Measurements from ENCODE around the gene KCNH4. TPM values are rescaled to one million over a fixed set of nuclear protein-coding genes. Genes with fewer than 3 reads are reported as not detected.
A peak's percentile ranks its signal among the peaks of the same experiment; 100 is the strongest.

Gene KCNH4
- total RNA-seq, 1 experiment from 2014 or later: 0.28 TPM

DNA sequence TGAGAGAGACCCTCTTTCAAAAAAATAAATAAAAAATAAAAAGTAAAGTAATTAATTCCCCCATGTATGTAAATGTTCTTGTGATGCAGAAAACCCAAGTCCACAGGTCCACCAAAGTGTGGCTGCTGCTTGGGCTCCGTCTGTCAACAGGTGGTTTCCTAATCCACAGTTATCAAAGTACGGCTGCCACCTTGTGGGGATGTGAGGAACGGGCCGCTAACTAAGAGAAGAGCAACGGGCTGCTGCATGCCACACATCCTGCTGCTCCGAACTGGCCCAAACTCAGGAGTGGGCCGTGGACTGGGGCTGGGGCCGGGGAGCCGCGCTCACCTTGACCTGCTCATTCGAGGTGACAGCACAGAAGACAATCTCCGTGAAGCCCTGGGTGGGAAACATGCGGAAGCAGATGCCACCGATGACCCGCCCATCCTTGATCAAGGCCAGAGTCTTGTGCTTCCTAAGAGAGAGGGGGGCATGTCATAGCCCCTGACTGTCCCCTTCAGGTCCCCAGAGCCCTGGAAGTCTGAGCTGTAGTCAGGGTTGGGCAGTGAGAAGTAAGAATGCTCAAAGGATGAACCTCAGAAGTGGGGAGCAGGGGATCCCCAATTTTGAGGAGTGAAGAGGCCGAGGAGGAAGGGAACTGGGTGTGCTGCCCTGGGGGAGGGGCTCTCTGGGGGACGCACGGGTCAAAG lies 64.1 kb downstream of the KCNH4 start:
- BruUV-seq (replicated peaks): no TSS peak
- POLR2A ChIA-PET (ENCODE audit: low non-redundant PET): no interaction called here
- Histone ChIP-seq H3K27me3 (replicated peaks; ENCODE audit: insufficient read depth, low read depth, low read length, poor library complexity) (no peaks in the 10 kb centered on the region), H3K27ac (ENCODE audit: low read depth, low read length, poor library complexity, severe bottlenecking) (no peak overlapping the region), H3K9me3 (ENCODE audit: low read depth, low read length, poor library complexity, severe bottlenecking) (no peaks in the 10 kb centered on the region), H3K4me1 (ENCODE audit: insufficient read depth, low read length, poor library complexity, severe bottlenecking) (no peaks in the 10 kb centered on the region), H3K36me3 (ENCODE audit: insufficient read depth, low read length, poor library complexity, severe bottlenecking) (peaks cover 12% of the 10 kb centered on the region), H3K4me3 (ENCODE audit: low read depth, low read length, poor library complexity, severe bottlenecking) (no peak overlapping the region)
- TF ChIP-seq EZH2 (IDR thresholded peaks at IDR 0.05; ENCODE audit: borderline replicate concordance, low read depth, low read length, poor library complexity, severe bottlenecking) (no peak), CTCF (conservative IDR thresholded peaks at IDR 0.05; ENCODE audit: low read depth, low read length) (peak; percentile 59)
- intact Hi-C loops (cut with micrococcal nuclease; ENCODE audit: unreplicated experiment): loop anchor here (2.0 to 5.0 kb wide), 2 partner anchors 92 to 150 kb away; partner anchors contain the start of gene CNP
- CTCF ChIA-PET: no interaction called here
- DNase-seq (ENCODE audit: low spot score): peak; percentile 73

- no TSS peak for BruUV-seq (replicated peaks)
- Histone ChIP-seq H3K9me3 (ENCODE audit: low read depth, low read length, poor library complexity, severe bottlenecking) (no peaks in the 10 kb centered on the region), H3K27me3 (replicated peaks; ENCODE audit: insufficient read depth, low read depth, low read length, poor library complexity) (no peaks in the 10 kb centered on the region), H3K4me1 (ENCODE audit: insufficient read depth, low read length, poor library complexity, severe bottlenecking) (no peaks in the 10 kb centered on the region), H3K36me3 (ENCODE audit: insufficient read depth, low read length, poor library complexity, severe bottlenecking) (peaks cover 12% of the 10 kb centered on the region), H3K27ac (ENCODE audit: low read depth, low read length, poor library complexity, severe bottlenecking) (no peak overlapping the region), H3K4me3 (ENCODE audit: low read depth, low read length, poor library complexity, severe bottlenecking) (no peak overlapping the region)
- POLR2A ChIA-PET (ENCODE audit: low non-redundant PET): no interaction called here
- intact Hi-C loops (cut with micrococcal nuclease; ENCODE audit: unreplicated experiment): no loop called here
- CTCF ChIA-PET: no interaction called here
- TF ChIP-seq EZH2 (IDR thresholded peaks at IDR 0.05; ENCODE audit: borderline replicate concordance, low read depth, low read length, poor library complexity, severe bottlenecking): no peak
- no peak for TF ChIP-seq CTCF (conservative IDR thresholded peaks at IDR 0.05; ENCODE audit: low read depth, low read length)
- no peak for DNase-seq (ENCODE audit: low spot score)
These were observed 66.8 kb downstream of the KCNH4 start for GRCh38 chr17:42114118-42114517.

DNA sequence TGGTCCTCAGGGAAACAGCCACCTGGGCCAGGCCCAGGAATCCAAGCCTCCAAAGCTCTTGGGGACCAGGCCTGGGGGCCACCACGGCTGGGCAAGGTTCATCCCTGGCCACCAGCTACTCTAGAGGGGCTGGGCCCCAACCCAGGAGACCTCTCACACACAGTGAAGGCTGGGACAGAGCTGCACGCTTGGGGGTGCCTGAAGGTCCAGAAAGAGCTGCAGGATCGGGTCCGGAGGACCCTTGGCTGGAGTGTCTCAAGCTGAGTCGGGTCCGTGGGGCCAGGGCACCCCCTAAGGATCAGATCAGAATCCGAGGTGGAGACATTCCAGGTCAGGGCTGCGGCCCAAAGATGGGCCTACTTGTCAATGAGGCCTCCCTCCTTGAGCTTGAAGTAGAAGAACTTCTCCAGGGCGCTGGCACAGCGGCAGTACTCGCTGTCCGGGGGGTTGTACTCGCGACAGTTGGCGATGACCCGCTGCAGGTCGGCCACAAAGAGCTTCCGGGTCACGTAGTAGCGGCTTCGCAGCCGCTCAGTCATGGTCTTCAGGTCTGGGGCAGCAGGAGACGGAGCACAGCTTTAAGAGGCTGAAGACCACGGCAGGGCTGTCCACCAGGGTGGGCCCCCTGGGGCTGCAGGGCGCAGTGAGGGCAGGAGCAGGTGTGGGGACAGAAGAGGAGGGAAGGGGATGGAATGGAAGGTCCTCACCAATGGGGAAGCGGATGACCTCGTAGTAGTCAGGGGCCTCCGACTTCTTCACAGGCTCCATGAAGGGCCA lies 67.5 kb downstream of the KCNH4 start:
- no peak for DNase-seq (ENCODE audit: low spot score)
- Histone ChIP-seq H3K36me3 (ENCODE audit: insufficient read depth, low read length, poor library complexity, severe bottlenecking) (peaks cover 12% of the 10 kb centered on the region), H3K4me3 (ENCODE audit: low read depth, low read length, poor library complexity, severe bottlenecking) (no peak overlapping the region), H3K27ac (ENCODE audit: low read depth, low read length, poor library complexity, severe bottlenecking) (no peak overlapping the region), H3K9me3 (ENCODE audit: low read depth, low read length, poor library complexity, severe bottlenecking) (no peaks in the 10 kb centered on the region), H3K4me1 (ENCODE audit: insufficient read depth, low read length, poor library complexity, severe bottlenecking) (no peaks in the 10 kb centered on the region), H3K27me3 (replicated peaks; ENCODE audit: insufficient read depth, low read depth, low read length, poor library complexity) (no peaks in the 10 kb centered on the region)
- POLR2A ChIA-PET (ENCODE audit: low non-redundant PET): no interaction called here
- TF ChIP-seq CTCF (conservative IDR thresholded peaks at IDR 0.05; ENCODE audit: low read depth, low read length) (no peak), EZH2 (IDR thresholded peaks at IDR 0.05; ENCODE audit: borderline replicate concordance, low read depth, low read length, poor library complexity, severe bottlenecking) (no peak)
- CTCF ChIA-PET: no interaction called here
- TSS peak; percentile 30 for BruUV-seq (replicated peaks)
- intact Hi-C loops (cut with micrococcal nuclease; ENCODE audit: unreplicated experiment): no loop called here
